Body of pancreas (tissue), 4 donors: ENCODE results near the gene NEB.
"Not testable (repeated sequence)": the region's sequence is repeated elsewhere in the genome, so short reads cannot be mapped to it uniquely, and the experiment has no call there.

Experiments used
- CTCF ChIP-seq, 7 experiments: fragments of 450-650 bp in 4 of 7; fragments of 200-600 bp in 3 of 7; sonication (generic) in 3 of 7; IDR thresholded peaks; one replicate each; pipeline ENCODE4 v1.5.1; 2016 to 2019; ENCODE audit warnings: antibody characterized with exemption in 7 of 7
- POLR2A ChIP-seq, 3 donors: fragments of 450-650 bp; IDR thresholded peaks; one replicate each; pipeline ENCODE4 v1.6.1; 2016; ENCODE audit warnings: antibody characterized with exemption in 3 of 3, mild to moderate bottlenecking in 2 of 3

GRCh38 chr2:151698134-151698533 lies 36.1 kb downstream of the NEB start:
- not testable (repeated sequence) for TF ChIP-seq POLR2A, CTCF (IDR thresholded peaks at IDR 0.05)
